Activated CD4-positive, alpha-beta memory T cell treated with anti-CD3 and anti-CD28 coated beads, Interleukin-2, amount 10 ng/mL, durations not matched to agents 7 days and 5 days (primary cell): ENCODE results near the gene STK39. TPM values are rescaled to one million over a fixed set of nuclear protein-coding genes. Genes with fewer than 3 reads are reported as not detected.

Source experiments
- CTCF ChIA-PET: fragments of 350-600 bp; sonication (Branson Sonifier 250); formaldehyde crosslinking; loops from one replicate; lab custom pipeline; 2021; ENCODE audit warnings: antibody characterized with exemption, inconsistent platforms; lab: Charles Lee
- POLR2A ChIA-PET: fragments of 350-600 bp; sonication (Branson Sonifier 250); formaldehyde crosslinking; loops from one replicate; lab custom pipeline; 2021; ENCODE audit warnings: antibody characterized with exemption; lab: Charles Lee
- DNase-seq: peaks from one replicate; pipeline ENCODE4 v3.0.0-alpha.2; 2020
- H3K27ac Mint-ChIP-seq: one replicate; pipeline ENCODE4 v1.8.0; 2021; ENCODE audit warnings: mild to moderate bottlenecking, mixed read lengths
- H3K27me3 Mint-ChIP-seq: one replicate; pipeline ENCODE4 v1.8.0; 2021; ENCODE audit warnings: mixed read lengths
- H3K36me3 Mint-ChIP-seq: one replicate; pipeline ENCODE4 v1.8.0; 2021; ENCODE audit warnings: low read depth, mixed read lengths
- H3K4me1 Mint-ChIP-seq: one replicate; pipeline ENCODE4 v1.8.0; 2021; ENCODE audit warnings: mixed read lengths
- H3K4me3 Mint-ChIP-seq: one replicate; pipeline ENCODE4 v1.8.0; 2021; ENCODE audit warnings: mild to moderate bottlenecking, mixed read lengths
- H3K9me3 Mint-ChIP-seq: one replicate; pipeline ENCODE4 v1.8.0; 2021; ENCODE audit warnings: mixed read lengths
- total RNA-seq, 2 experiments: library from RNA; stranded (reverse); gene quantifications; one replicate each; pipeline ENCODE4 v1.2.3, GENCODE V29; 2021

STK39 gene
- total RNA-seq, 2 experiments from 2014 or later: 43.0 to 45.5 TPM

DNA sequence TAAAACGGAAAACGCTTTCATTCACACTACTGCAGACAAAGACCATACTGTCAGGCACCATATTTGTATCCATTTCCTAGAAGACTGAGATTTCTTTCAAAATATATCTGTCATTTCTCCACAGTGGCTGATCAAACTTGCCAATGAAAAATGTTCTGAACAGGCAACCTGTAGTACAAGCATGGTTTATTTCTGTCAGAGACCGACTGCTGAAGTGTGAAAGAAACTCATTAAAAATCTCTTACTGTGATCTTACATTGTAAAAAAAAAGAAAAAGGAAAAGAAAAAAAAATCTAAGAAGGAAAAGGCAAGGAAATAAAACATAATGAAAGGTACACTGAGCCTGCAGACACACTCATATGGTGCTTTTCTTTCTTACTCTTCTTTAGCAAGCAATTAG, 184.5 kb downstream of the STK39 start:
- H3K4me1 Mint-ChIP-seq: no peaks in the 10 kb centered on the region
- no peak for DNase-seq
- peaks cover 45% of the 10 kb centered on the region for H3K36me3 Mint-ChIP-seq
- no peak overlapping the region for H3K27ac Mint-ChIP-seq
- no peaks in the 10 kb centered on the region for H3K9me3 Mint-ChIP-seq
- no peak overlapping the region for H3K4me3 Mint-ChIP-seq
- H3K27me3 Mint-ChIP-seq: no peaks in the 10 kb centered on the region
- ChIA-PET CTCF (no interaction called here), POLR2A (interaction anchor here (1.0 kb wide), 1 partner anchor 14 kb away, joined by 3 read pairs; no protein-coding TSS in a partner anchor)

DNA sequence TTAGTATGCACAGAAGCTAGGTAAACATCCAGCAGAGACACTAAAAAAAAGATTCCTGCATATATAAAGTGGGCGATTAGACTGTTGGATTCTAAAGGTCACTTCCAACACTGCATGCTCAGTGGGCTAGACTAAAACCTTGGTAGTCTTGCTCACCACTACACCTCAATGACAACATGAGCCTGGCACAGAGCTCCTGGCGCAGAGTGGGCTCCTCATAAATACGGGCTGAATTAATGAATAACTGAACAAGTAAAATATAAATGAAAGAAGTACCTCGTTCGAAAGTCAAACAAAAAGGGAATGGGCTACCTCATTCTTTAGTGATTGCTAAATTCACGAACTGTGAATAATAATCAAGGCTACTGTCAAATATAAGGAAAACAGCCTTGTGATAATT, 185.3 kb downstream of the STK39 start:
- Mint-ChIP-seq H3K36me3 (peaks cover 39% of the 10 kb centered on the region), H3K4me1 (no peaks in the 10 kb centered on the region), H3K27me3 (no peaks in the 10 kb centered on the region), H3K9me3 (no peaks in the 10 kb centered on the region), H3K27ac (no peak overlapping the region), H3K4me3 (no peak overlapping the region)
- no peak for DNase-seq
- ChIA-PET CTCF (no interaction called here), POLR2A (interaction anchor here (1.0 kb wide), 1 partner anchor 15 kb away, joined by 3 read pairs; no protein-coding TSS in a partner anchor)

DNA sequence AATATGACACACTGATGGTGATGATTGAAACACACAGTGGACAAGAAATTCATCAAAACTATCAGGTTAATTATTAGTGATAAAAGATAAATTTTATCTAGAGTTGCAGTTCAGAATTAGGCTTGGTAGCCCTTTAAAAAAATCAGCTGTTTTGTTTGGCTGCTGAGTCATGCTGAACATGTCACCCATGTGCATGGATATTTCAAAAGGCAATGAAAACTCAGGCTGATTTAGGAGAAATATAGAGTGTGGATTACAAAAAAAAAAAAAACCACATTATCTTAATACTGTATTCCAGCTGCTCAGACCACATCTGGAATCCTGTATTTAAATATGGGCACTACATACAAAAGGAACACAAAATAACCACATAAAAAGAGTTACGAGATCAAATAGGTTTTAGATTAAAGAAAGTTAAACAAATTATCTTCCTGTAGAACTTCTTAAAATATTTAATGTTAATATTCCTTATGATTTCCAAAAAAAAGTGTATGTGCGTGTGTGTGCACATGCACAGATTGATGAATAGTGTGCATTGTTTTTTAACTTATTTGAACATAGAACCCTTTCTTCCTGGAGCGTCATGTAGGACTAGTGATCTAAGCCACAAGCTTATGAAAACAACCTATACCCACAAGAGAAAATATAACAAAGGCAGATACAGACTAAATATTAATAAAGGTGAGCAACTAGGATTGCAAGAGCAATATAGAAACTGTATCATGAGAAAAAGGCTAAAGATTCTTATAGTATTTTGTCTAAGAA, 186.2 kb downstream of the STK39 start:
- Mint-ChIP-seq H3K27ac (no peak overlapping the region), H3K4me3 (no peak overlapping the region), H3K9me3 (no peaks in the 10 kb centered on the region), H3K36me3 (peaks cover 39% of the 10 kb centered on the region), H3K4me1 (no peaks in the 10 kb centered on the region), H3K27me3 (no peaks in the 10 kb centered on the region)
- POLR2A ChIA-PET: no interaction called here
- CTCF ChIA-PET: no interaction called here
- DNase-seq: no peak

DNA sequence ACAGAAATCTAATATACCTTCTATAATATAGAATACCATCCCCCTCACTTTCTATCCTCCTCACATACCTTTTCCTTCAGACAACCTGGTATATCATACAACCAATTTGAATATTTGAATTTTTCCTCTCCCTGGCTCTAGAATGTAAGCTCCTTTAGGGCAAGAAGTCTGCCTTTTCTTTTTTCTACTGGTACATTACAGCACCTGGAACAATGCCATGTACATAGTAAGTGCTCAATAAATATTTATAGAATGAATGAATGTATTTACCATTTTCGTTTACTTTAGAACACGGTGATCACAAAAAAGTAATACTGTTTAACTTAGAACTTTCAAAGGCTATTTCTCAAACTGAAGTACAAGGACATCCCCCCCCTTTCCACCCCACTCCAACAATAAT, 187.6 kb downstream of the STK39 start:
- no peak for DNase-seq
- ChIA-PET POLR2A (no interaction called here), CTCF (no interaction called here)
- no peaks in the 10 kb centered on the region for H3K9me3 Mint-ChIP-seq
- no peaks in the 10 kb centered on the region for H3K27me3 Mint-ChIP-seq
- no peak overlapping the region for H3K4me3 Mint-ChIP-seq
- H3K27ac Mint-ChIP-seq: no peak overlapping the region
- peaks cover 37% of the 10 kb centered on the region for H3K36me3 Mint-ChIP-seq
- H3K4me1 Mint-ChIP-seq: peaks cover 3% of the 10 kb centered on the region

DNA sequence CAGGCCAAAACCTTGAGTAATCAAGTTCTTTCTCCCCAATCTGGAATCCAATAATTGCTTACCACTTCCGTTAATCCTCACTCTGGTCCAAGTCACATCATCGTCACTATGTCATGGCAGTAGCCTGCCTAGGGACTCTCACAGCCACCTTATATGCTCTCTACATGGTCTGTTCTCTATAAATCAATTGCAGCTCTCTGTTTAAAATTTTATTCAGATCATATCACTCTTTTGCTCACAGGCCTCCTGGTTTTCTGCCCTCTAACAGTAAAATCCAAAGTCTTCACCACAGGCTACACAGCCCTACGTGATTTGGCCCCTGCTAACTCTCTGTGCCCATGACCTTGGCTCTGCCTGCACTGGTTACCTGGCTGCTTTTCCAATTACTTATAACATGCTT, 188.7 kb downstream of the STK39 start:
- H3K4me3 Mint-ChIP-seq: no peak overlapping the region
- H3K36me3 Mint-ChIP-seq: peaks cover 29% of the 10 kb centered on the region
- POLR2A ChIA-PET: no interaction called here
- CTCF ChIA-PET: no interaction called here
- H3K27ac Mint-ChIP-seq: no peak overlapping the region
- DNase-seq: no peak
- peaks cover 5% of the 10 kb centered on the region for H3K4me1 Mint-ChIP-seq
- no peaks in the 10 kb centered on the region for H3K27me3 Mint-ChIP-seq
- H3K9me3 Mint-ChIP-seq: no peaks in the 10 kb centered on the region

- no peak overlapping the region for H3K27ac Mint-ChIP-seq
- peaks cover 5% of the 10 kb centered on the region for H3K4me1 Mint-ChIP-seq
- ChIA-PET POLR2A (no interaction called here), CTCF (no interaction called here)
- peaks cover 7% of the 10 kb centered on the region for H3K36me3 Mint-ChIP-seq
- DNase-seq: no peak
- H3K9me3 Mint-ChIP-seq: no peaks in the 10 kb centered on the region
- no peak overlapping the region for H3K4me3 Mint-ChIP-seq
- H3K27me3 Mint-ChIP-seq: no peaks in the 10 kb centered on the region
Measured at GRCh38 chr2:168056242-168056787, 191.1 kb downstream of the STK39 start.

- Mint-ChIP-seq H3K9me3 (no peaks in the 10 kb centered on the region), H3K27ac (no peak overlapping the region), H3K4me1 (peaks cover 5% of the 10 kb centered on the region), H3K36me3 (peaks cover 2% of the 10 kb centered on the region), H3K27me3 (no peaks in the 10 kb centered on the region), H3K4me3 (no peak overlapping the region)
- POLR2A ChIA-PET: no interaction called here
- CTCF ChIA-PET: interaction anchor here (1.3 kb wide), 1 partner anchor 65 kb away, joined by 6 read pairs; no protein-coding TSS in a partner anchor
- DNase-seq: no peak
Measured at GRCh38 chr2:168054657-168055056, 192.7 kb downstream of the STK39 start.

- CTCF ChIA-PET: no interaction called here
- H3K9me3 Mint-ChIP-seq: no peaks in the 10 kb centered on the region
Measured at GRCh38 chr2:168053676-168054075, 193.7 kb downstream of the STK39 start.

DNA sequence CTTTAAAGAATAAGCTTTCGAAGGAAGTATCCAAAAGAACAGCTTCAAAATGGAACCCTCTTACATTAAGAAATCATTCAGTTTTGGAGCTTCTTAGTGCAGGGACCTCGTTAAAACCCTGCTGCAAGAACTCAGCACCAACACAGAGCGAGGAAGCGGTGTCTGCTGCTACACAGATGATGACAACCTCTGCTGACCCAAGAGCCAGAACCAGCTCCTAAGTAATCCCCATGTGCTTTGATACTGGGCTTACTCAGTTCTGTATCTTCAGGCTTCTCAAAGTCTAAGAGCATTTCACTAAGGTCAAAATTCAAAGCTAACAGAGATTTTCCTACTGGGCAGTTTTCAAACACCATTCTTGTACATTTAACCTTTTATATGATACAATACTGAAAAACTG, 194.6 kb downstream of the STK39 start:
- H3K4me1 Mint-ChIP-seq: peaks cover 5% of the 10 kb centered on the region
- no peak overlapping the region for H3K4me3 Mint-ChIP-seq
- H3K9me3 Mint-ChIP-seq: no peaks in the 10 kb centered on the region
- ChIA-PET POLR2A (no interaction called here), CTCF (no interaction called here)
- peaks cover 10% of the 10 kb centered on the region for H3K36me3 Mint-ChIP-seq
- H3K27ac Mint-ChIP-seq: no peak overlapping the region
- DNase-seq: no peak
- no peaks in the 10 kb centered on the region for H3K27me3 Mint-ChIP-seq

More at GRCh38 chr2:168053676-168054075, 193.7 kb downstream of the STK39 start:
- DNase-seq: no peak
- POLR2A ChIA-PET: no interaction called here
- Mint-ChIP-seq H3K4me3 (no peak overlapping the region), H3K27ac (no peak overlapping the region), H3K27me3 (no peaks in the 10 kb centered on the region), H3K36me3 (peaks cover 8% of the 10 kb centered on the region), H3K4me1 (peaks cover 5% of the 10 kb centered on the region)

- ChIA-PET POLR2A (no interaction called here), CTCF (no interaction called here)
- Mint-ChIP-seq H3K4me3 (no peak overlapping the region), H3K36me3 (peaks cover 10% of the 10 kb centered on the region), H3K9me3 (no peaks in the 10 kb centered on the region), H3K27me3 (no peaks in the 10 kb centered on the region), H3K4me1 (peaks cover 5% of the 10 kb centered on the region), H3K27ac (no peak overlapping the region)
- no peak for DNase-seq
Measured at GRCh38 chr2:168050377-168050776, 197.0 kb downstream of the STK39 start.

GRCh38 chr2:168049609-168050008, 197.8 kb downstream of the STK39 start:
- Mint-ChIP-seq H3K4me1 (peaks cover under 1% of the 10 kb centered on the region), H3K9me3 (no peaks in the 10 kb centered on the region), H3K27me3 (no peaks in the 10 kb centered on the region), H3K4me3 (no peak overlapping the region), H3K27ac (no peak overlapping the region), H3K36me3 (peaks cover 11% of the 10 kb centered on the region)
- POLR2A ChIA-PET: no interaction called here
- CTCF ChIA-PET: no interaction called here
- DNase-seq: no peak

GRCh38 chr2:168047091-168047690, 200.2 kb downstream of the STK39 start:
- no peak overlapping the region for H3K27ac Mint-ChIP-seq
- POLR2A ChIA-PET: no interaction called here
- CTCF ChIA-PET: no interaction called here

DNA sequence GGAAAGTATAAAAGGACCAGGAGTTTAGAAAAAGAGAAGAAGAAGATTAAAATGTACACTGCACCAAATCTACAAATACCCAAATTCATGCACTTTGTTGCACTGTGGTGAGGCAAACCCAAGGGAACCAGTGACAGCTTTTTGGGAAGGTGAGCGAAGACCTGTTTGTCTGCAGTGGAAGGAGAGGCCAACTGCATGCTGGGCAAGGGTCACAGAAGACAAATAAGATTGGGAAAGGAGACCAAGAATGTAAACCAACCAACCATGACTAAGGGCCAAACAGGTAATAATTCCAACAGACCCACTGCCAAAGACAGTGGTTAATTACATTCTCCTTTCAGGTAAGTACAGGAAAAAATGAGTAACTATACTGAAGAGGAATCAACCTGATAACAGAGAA, 202.8 kb downstream of the STK39 start:
- Mint-ChIP-seq H3K4me3 (no peak overlapping the region), H3K4me1 (peaks cover 26% of the 10 kb centered on the region), H3K36me3 (peaks cover 22% of the 10 kb centered on the region), H3K9me3 (no peaks in the 10 kb centered on the region), H3K27me3 (no peaks in the 10 kb centered on the region), H3K27ac (no peak overlapping the region)
- no peak for DNase-seq
- POLR2A ChIA-PET: no interaction called here
- CTCF ChIA-PET: no interaction called here

More at GRCh38 chr2:168047091-168047690, 200.2 kb downstream of the STK39 start:
- Mint-ChIP-seq H3K9me3 (no peaks in the 10 kb centered on the region), H3K36me3 (peaks cover 13% of the 10 kb centered on the region), H3K27me3 (no peaks in the 10 kb centered on the region), H3K4me3 (no peak overlapping the region), H3K4me1 (peaks cover 7% of the 10 kb centered on the region)
- DNase-seq: no peak
